ENCODE data around the gene DNAJB8.

DNAJB8 gene

GRCh38 chr3:128430301-128430700 is 36.4 kb downstream of the DNAJB8 start:
- TF ChIP-seq EZH2 (IDR thresholded peaks at IDR 0.05; ENCODE audit: borderline replicate concordance, low read depth, low read length, severe bottlenecking) (no peak), CTCF (IDR thresholded peaks at IDR 0.05; ENCODE audit: borderline replicate concordance, extremely low read depth, low read length, poor library complexity, severe bottlenecking) (no peak)
- H3K27ac ChIP-seq (ENCODE audit: low read length): no peak overlapping the region
- H4K20me1 ChIP-seq (ENCODE audit: insufficient read depth, low read length): 0 out of 2 replicates have a peak, but pooled peaks cover 3% of the 10 kb centered on the region
- no peak for ATAC-seq (ENCODE audit: insufficient read depth, low read depth)
- H3K27me3 ChIP-seq (ENCODE audit: insufficient read depth, low read length, poor library complexity): no peaks in the 10 kb centered on the region
- H3K9me3 ChIP-seq (ENCODE audit: insufficient read depth, low read length, severe bottlenecking): no peaks in the 10 kb centered on the region
- no peaks in the 10 kb centered on the region for H3K4me1 ChIP-seq (ENCODE audit: insufficient read depth, low read length)
- no peak overlapping the region for H3K9ac ChIP-seq (ENCODE audit: low read depth, low read length)
- H3K36me3 ChIP-seq (ENCODE audit: insufficient read depth, low read length): no peaks in the 10 kb centered on the region
- H2AFZ ChIP-seq (ENCODE audit: low read depth, low read length): no peak overlapping the region
- H3K79me2 ChIP-seq (ENCODE audit: insufficient read depth, low read length): no peaks in the 10 kb centered on the region
- no peak overlapping the region for H3K4me2 ChIP-seq (ENCODE audit: insufficient read depth, low read length)
- DNase-seq: no peak
- H3K4me3 ChIP-seq (ENCODE audit: low read depth in 1 of 2, low read length in 2 of 2): no peak overlapping the region

GRCh38 chr3:128429751-128430150 is 36.9 kb downstream of the DNAJB8 start:
- Histone ChIP-seq H3K9ac (ENCODE audit: low read depth, low read length) (no peak overlapping the region), H3K36me3 (ENCODE audit: insufficient read depth, low read length) (no peaks in the 10 kb centered on the region), H3K9me3 (ENCODE audit: insufficient read depth, low read length, severe bottlenecking) (no peaks in the 10 kb centered on the region), H3K4me3 (ENCODE audit: low read depth in 1 of 2, low read length in 2 of 2) (no peak overlapping the region), H4K20me1 (ENCODE audit: insufficient read depth, low read length) (0 out of 2 replicates have a peak, but pooled peaks cover 3% of the 10 kb centered on the region), H3K79me2 (ENCODE audit: insufficient read depth, low read length) (no peaks in the 10 kb centered on the region), H2AFZ (ENCODE audit: low read depth, low read length) (no peak overlapping the region), H3K27ac (ENCODE audit: low read length) (no peak overlapping the region), H3K4me2 (ENCODE audit: insufficient read depth, low read length) (no peak overlapping the region), H3K27me3 (ENCODE audit: insufficient read depth, low read length, poor library complexity) (no peaks in the 10 kb centered on the region), H3K4me1 (ENCODE audit: insufficient read depth, low read length) (no peaks in the 10 kb centered on the region)
- no peak for ATAC-seq (ENCODE audit: insufficient read depth, low read depth)
- DNase-seq: no peak
- TF ChIP-seq CTCF (IDR thresholded peaks at IDR 0.05; ENCODE audit: borderline replicate concordance, extremely low read depth, low read length, poor library complexity, severe bottlenecking): no peak
- TF ChIP-seq EZH2 (IDR thresholded peaks at IDR 0.05; ENCODE audit: borderline replicate concordance, low read depth, low read length, severe bottlenecking): no peak

GRCh38 chr3:128429275-128429674 is 37.4 kb downstream of the DNAJB8 start:
- H3K4me3 ChIP-seq (ENCODE audit: low read depth in 1 of 2, low read length in 2 of 2): no peak overlapping the region
- no peak overlapping the region for H3K27ac ChIP-seq (ENCODE audit: low read length)
- TF ChIP-seq EZH2 (IDR thresholded peaks at IDR 0.05; ENCODE audit: borderline replicate concordance, low read depth, low read length, severe bottlenecking) (no peak), CTCF (IDR thresholded peaks at IDR 0.05; ENCODE audit: borderline replicate concordance, extremely low read depth, low read length, poor library complexity, severe bottlenecking) (no peak)
- no peaks in the 10 kb centered on the region for H3K9me3 ChIP-seq (ENCODE audit: insufficient read depth, low read length, severe bottlenecking)
- ATAC-seq (ENCODE audit: insufficient read depth, low read depth) (no peak), DNase-seq (no peak)
- H3K4me2 ChIP-seq (ENCODE audit: insufficient read depth, low read length): no peak overlapping the region
- no peaks in the 10 kb centered on the region for H3K27me3 ChIP-seq (ENCODE audit: insufficient read depth, low read length, poor library complexity)
- no peaks in the 10 kb centered on the region for H3K79me2 ChIP-seq (ENCODE audit: insufficient read depth, low read length)
- H3K36me3 ChIP-seq (ENCODE audit: insufficient read depth, low read length): no peaks in the 10 kb centered on the region
- H3K9ac ChIP-seq (ENCODE audit: low read depth, low read length): no peak overlapping the region
- H3K4me1 ChIP-seq (ENCODE audit: insufficient read depth, low read length): no peaks in the 10 kb centered on the region
- H4K20me1 ChIP-seq (ENCODE audit: insufficient read depth, low read length): 0 out of 2 replicates have a peak, but pooled peaks cover 3% of the 10 kb centered on the region
- H2AFZ ChIP-seq (ENCODE audit: low read depth, low read length): no peak overlapping the region

All from DND-41 (cell line).